ENCODE data around the gene SHISA9. TPM values are rescaled to one million over a fixed set of nuclear protein-coding genes. Genes with fewer than 3 reads are reported as not detected.

The SHISA9 gene
- total and polyA plus RNA-seq, 3 donors from 2014 or later = 0.46 to 1.0 (median 0.68) TPM

GRCh38 chr16:13106464-13106863 lies 205.1 kb downstream of the SHISA9 start:
- H3K4me1 ChIP-seq = no peaks in the 10 kb centered on the region
- 85 to 94% methylated on average over 2 of the region's 2 CpGs for WGBS, 2 donors
- no peak overlapping the region for H3K27ac ChIP-seq
- TF ChIP-seq POLR2A (IDR thresholded peaks at IDR 0.05) = no peak
- TF ChIP-seq CTCF (IDR thresholded peaks at IDR 0.05) = no peak
- no peak for DNase-seq
- H3K27me3 ChIP-seq = no peaks in the 10 kb centered on the region
- H3K36me3 ChIP-seq (ENCODE audit: low read depth, missing control alignments) = no peaks in the 10 kb centered on the region
- no peaks in the 10 kb centered on the region for H3K9me3 ChIP-seq
- intact Hi-C loops (cut with DNase I; ENCODE audit: low total_unique reads) = no loop called here
- no peak overlapping the region for H3K4me3 ChIP-seq

GRCh38 chr16:13108126-13108525 lies 206.7 kb downstream of the SHISA9 start:
- H3K27ac ChIP-seq = no peak overlapping the region

GRCh38 chr16:13109171-13109570 lies 207.8 kb downstream of the SHISA9 start:
- intact Hi-C loops (cut with DNase I; ENCODE audit: low total_unique reads) = no loop called here
- TF ChIP-seq POLR2A (IDR thresholded peaks at IDR 0.05) = no peak
- TF ChIP-seq CTCF (IDR thresholded peaks at IDR 0.05) = no peak
- Histone ChIP-seq H3K27ac (no peak overlapping the region), H3K27me3 (no peaks in the 10 kb centered on the region), H3K36me3 (ENCODE audit: low read depth, missing control alignments) (no peaks in the 10 kb centered on the region), H3K4me3 (no peak overlapping the region), H3K4me1 (no peaks in the 10 kb centered on the region), H3K9me3 (no peaks in the 10 kb centered on the region)
- WGBS, 2 donors = 60 to 87% methylated on average over 1 of the region's 1 CpG
- DNase-seq = no peak

More at GRCh38 chr16:13108126-13108525, 206.7 kb downstream of the SHISA9 start:
- Histone ChIP-seq H3K4me1 (no peaks in the 10 kb centered on the region), H3K9me3 (no peaks in the 10 kb centered on the region), H3K36me3 (ENCODE audit: low read depth, missing control alignments) (no peaks in the 10 kb centered on the region), H3K4me3 (no peak overlapping the region), H3K27me3 (no peaks in the 10 kb centered on the region)
- WGBS, 2 donors = 86% methylated on average over 5 of the region's 5 CpGs
- no peak for DNase-seq
- no peak for TF ChIP-seq POLR2A (IDR thresholded peaks at IDR 0.05)
- no peak for TF ChIP-seq CTCF (IDR thresholded peaks at IDR 0.05)
- intact Hi-C loops (cut with DNase I; ENCODE audit: low total_unique reads) = no loop called here

GRCh38 chr16:13110124-13110796 lies 208.9 kb downstream of the SHISA9 start:
- Histone ChIP-seq H3K36me3 (ENCODE audit: low read depth, missing control alignments) (no peaks in the 10 kb centered on the region), H3K9me3 (no peaks in the 10 kb centered on the region), H3K27ac (no peak overlapping the region), H3K4me1 (no peaks in the 10 kb centered on the region), H3K4me3 (no peak overlapping the region), H3K27me3 (no peaks in the 10 kb centered on the region)
- intact Hi-C loops (cut with DNase I; ENCODE audit: low total_unique reads) = no loop called here
- no peak for DNase-seq
- TF ChIP-seq POLR2A (IDR thresholded peaks at IDR 0.05) (no peak), CTCF (IDR thresholded peaks at IDR 0.05) (no peak)
- 44 to 62% methylated on average over 7 of the region's 7 CpGs for WGBS, 2 donors

GRCh38 chr16:13111747-13112146 lies 210.3 kb downstream of the SHISA9 start:
- intact Hi-C loops (cut with DNase I; ENCODE audit: low total_unique reads) = no loop called here
- Histone ChIP-seq H3K9me3 (no peaks in the 10 kb centered on the region), H3K27me3 (no peaks in the 10 kb centered on the region), H3K27ac (no peak overlapping the region), H3K4me3 (no peak overlapping the region), H3K4me1 (no peaks in the 10 kb centered on the region), H3K36me3 (ENCODE audit: low read depth, missing control alignments) (no peaks in the 10 kb centered on the region)
- WGBS, 2 donors = 79 to 92% methylated on average over 2 of the region's 2 CpGs
- TF ChIP-seq CTCF (IDR thresholded peaks at IDR 0.05) (no peak), POLR2A (IDR thresholded peaks at IDR 0.05) (no peak)
- DNase-seq = no peak
